Measurements from ENCODE around the gene ZNF500. TPM values are rescaled to one million over a fixed set of nuclear protein-coding genes. Genes with fewer than 3 reads are reported as not detected.

ZNF500 gene
- total RNA-seq, 1 experiment from 2014 or later: 20.1 TPM

DNA sequence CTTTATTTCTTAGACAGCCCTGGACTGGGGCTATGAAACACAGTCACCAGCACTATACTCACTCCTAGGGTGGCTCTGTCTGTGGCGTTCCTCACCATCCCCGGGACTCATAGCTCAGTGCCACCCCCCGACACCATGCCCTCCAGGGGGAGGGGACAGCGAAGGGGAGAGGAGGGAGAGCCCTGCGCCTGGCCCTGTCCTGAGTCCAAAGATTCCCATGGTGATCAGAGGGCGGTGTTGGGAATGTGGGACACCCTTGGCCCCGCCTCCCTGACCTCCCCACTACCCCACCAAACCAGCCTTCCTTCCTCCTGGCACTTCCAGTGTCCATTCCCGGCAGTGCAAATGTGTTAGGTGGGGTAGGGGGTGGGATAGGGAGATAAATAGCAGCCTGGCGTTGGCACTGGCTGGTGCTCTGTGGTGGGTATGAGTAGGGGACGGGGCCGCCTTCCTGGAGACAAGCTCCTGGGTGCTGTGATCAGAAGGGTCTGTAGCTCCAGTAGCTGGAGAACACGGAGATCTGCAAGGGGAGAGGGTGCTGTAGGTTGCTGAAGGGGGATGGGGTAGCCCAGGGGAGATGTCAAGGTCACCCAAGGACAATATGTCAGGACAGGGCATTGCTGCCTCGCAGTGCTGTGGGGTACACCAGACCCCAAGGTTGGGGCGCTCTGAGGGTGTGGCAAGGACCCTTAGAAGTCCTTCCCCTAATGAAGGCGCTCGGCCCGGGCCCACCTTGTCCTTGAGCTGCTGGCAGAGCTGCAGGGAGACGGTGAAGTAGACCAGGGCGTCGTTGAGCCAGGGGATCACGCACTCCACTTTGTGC lies 30.2 kb upstream of the ZNF500 start:
- ChIA-PET CTCF (no interaction called here), POLR2A (no interaction called here), RAD21 (ENCODE audit: low non-redundant PET in 1 of 2, low total read pairs in 2 of 2, uncharacterized antibody in 2 of 2, unreplicated experiment in 2 of 2) (no interaction called here)
- H3K36me3 ChIP-seq (ENCODE audit: control insufficient read depth in 1 of 2, insufficient read depth in 2 of 2, low read length in 2 of 2): no peaks in the 10 kb centered on the region
- no peak overlapping the region for H3K27ac ChIP-seq (ENCODE audit: low read depth, low read length)
- no peak overlapping the region for H3K4me2 ChIP-seq (ENCODE audit: low read length)
- no peaks in the 10 kb centered on the region for H4K20me1 ChIP-seq (ENCODE audit: insufficient read depth)
- intact Hi-C loops (cut with micrococcal nuclease): no loop called here
- DNase-seq (ENCODE audit: low read depth, low spot score) (no peak), ATAC-seq (no peak)
- H3K4me1 ChIP-seq (ENCODE audit: control insufficient read depth in 1 of 2, insufficient read depth in 2 of 2, low read length in 2 of 2): peaks cover 10 to 11% of the 10 kb centered on the region in 2 experiments
- H3K9ac ChIP-seq (ENCODE audit: low read length): no peak overlapping the region
- H3K9me3 ChIP-seq (ENCODE audit: control insufficient read depth in 1 of 2, insufficient read depth in 1 of 2, low read depth in 1 of 2, low read length in 2 of 2): no peaks in the 10 kb centered on the region
- H3K79me2 ChIP-seq (ENCODE audit: insufficient read depth, low read length): no peaks in the 10 kb centered on the region
- H3K27me3 ChIP-seq (ENCODE audit: insufficient read depth, low read length): no peaks in the 10 kb centered on the region
- no peak overlapping the region for H3K4me3 ChIP-seq (replicated peaks in 1 of 2; ENCODE audit: low read depth in 1 of 2, low read length in 2 of 2)
- H2AFZ ChIP-seq (ENCODE audit: low read depth, low read length, poor library complexity, severe bottlenecking): no peak overlapping the region
- no peaks in the 10 kb centered on the region for H3K9me2 ChIP-seq (ENCODE audit: insufficient read depth)
- BruUV-seq (replicated peaks): no TSS peak
- TF ChIP-seq, protein P1, sequence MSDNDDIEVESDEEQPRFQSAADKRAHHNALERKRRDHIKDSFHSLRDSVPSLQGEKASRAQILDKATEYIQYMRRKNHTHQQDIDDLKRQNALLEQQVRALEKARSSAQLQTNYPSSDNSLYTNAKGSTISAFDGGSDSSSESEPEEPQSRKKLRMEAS (IDR thresholded peaks at IDR 0.05): no peak
- TF ChIP-seq ELF1 (IDR thresholded peaks at IDR 0.05; ENCODE audit: borderline replicate concordance, low read depth) (no peak), FOSL1 (IDR thresholded peaks at IDR 0.05; ENCODE audit: low read depth) (no peak), YY1 (IDR thresholded peaks at IDR 0.05; ENCODE audit: extremely low read depth, insufficient replicate concordance, low read depth, low read length) (no peak), SP1 (IDR thresholded peaks at IDR 0.05; ENCODE audit: low read depth) (no peak), ZFX (IDR thresholded peaks at IDR 0.05) (no peak)
- TF ChIP-seq, protein P2, sequence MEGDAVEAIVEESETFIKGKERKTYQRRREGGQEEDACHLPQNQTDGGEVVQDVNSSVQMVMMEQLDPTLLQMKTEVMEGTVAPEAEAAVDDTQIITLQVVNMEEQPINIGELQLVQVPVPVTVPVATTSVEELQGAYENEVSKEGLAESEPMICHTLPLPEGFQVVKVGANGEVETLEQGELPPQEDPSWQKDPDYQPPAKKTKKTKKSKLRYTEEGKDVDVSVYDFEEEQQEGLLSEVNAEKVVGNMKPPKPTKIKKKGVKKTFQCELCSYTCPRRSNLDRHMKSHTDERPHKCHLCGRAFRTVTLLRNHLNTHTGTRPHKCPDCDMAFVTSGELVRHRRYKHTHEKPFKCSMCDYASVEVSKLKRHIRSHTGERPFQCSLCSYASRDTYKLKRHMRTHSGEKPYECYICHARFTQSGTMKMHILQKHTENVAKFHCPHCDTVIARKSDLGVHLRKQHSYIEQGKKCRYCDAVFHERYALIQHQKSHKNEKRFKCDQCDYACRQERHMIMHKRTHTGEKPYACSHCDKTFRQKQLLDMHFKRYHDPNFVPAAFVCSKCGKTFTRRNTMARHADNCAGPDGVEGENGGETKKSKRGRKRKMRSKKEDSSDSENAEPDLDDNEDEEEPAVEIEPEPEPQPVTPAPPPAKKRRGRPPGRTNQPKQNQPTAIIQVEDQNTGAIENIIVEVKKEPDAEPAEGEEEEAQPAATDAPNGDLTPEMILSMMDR (IDR thresholded peaks at IDR 0.05 in 2 of 3, conservative IDR thresholded peaks at IDR 0.05 in 1 of 3; ENCODE audit: borderline replicate concordance in 1 of 3, insufficient read depth in 1 of 3, low read depth in 2 of 3, low read length in 2 of 3): no peak
- TF ChIP-seq, protein P3, sequence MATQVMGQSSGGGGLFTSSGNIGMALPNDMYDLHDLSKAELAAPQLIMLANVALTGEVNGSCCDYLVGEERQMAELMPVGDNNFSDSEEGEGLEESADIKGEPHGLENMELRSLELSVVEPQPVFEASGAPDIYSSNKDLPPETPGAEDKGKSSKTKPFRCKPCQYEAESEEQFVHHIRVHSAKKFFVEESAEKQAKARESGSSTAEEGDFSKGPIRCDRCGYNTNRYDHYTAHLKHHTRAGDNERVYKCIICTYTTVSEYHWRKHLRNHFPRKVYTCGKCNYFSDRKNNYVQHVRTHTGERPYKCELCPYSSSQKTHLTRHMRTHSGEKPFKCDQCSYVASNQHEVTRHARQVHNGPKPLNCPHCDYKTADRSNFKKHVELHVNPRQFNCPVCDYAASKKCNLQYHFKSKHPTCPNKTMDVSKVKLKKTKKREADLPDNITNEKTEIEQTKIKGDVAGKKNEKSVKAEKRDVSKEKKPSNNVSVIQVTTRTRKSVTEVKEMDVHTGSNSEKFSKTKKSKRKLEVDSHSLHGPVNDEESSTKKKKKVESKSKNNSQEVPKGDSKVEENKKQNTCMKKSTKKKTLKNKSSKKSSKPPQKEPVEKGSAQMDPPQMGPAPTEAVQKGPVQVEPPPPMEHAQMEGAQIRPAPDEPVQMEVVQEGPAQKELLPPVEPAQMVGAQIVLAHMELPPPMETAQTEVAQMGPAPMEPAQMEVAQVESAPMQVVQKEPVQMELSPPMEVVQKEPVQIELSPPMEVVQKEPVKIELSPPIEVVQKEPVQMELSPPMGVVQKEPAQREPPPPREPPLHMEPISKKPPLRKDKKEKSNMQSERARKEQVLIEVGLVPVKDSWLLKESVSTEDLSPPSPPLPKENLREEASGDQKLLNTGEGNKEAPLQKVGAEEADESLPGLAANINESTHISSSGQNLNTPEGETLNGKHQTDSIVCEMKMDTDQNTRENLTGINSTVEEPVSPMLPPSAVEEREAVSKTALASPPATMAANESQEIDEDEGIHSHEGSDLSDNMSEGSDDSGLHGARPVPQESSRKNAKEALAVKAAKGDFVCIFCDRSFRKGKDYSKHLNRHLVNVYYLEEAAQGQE (IDR thresholded peaks at IDR 0.05; ENCODE audit: low read depth): no peak
- TF ChIP-seq, protein P4, sequence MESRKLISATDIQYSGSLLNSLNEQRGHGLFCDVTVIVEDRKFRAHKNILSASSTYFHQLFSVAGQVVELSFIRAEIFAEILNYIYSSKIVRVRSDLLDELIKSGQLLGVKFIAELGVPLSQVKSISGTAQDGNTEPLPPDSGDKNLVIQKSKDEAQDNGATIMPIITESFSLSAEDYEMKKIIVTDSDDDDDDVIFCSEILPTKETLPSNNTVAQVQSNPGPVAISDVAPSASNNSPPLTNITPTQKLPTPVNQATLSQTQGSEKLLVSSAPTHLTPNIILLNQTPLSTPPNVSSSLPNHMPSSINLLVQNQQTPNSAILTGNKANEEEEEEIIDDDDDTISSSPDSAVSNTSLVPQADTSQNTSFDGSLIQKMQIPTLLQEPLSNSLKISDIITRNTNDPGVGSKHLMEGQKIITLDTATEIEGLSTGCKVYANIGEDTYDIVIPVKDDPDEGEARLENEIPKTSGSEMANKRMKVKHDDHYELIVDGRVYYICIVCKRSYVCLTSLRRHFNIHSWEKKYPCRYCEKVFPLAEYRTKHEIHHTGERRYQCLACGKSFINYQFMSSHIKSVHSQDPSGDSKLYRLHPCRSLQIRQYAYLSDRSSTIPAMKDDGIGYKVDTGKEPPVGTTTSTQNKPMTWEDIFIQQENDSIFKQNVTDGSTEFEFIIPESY (IDR thresholded peaks at IDR 0.05; ENCODE audit: extremely low read depth, insufficient replicate concordance, low read length): no peak
